Measurements from ENCODE around the gene PSPH. TPM values are rescaled to one million over a fixed set of nuclear protein-coding genes. Genes with fewer than 3 reads are reported as not detected.
"Not testable (repeated sequence)": the region's sequence is repeated elsewhere in the genome, so short reads cannot be mapped to it uniquely, and the experiment has no call there.

PSPH gene
- total RNA-seq, 1 experiment from 2014 or later, result 50.7 TPM

GRCh38 chr7:56080726-56081435 is 29.6 kb upstream of the PSPH start:
- H3K4me3 ChIP-seq (replicated peaks in 1 of 2; ENCODE audit: low read depth in 1 of 2, low read length in 2 of 2); H3K27me3 ChIP-seq (ENCODE audit: insufficient read depth, low read length); H3K27ac ChIP-seq (ENCODE audit: low read depth, low read length); DNase-seq (ENCODE audit: low read depth, low spot score); BruUV-seq (replicated peaks); H3K9me2 ChIP-seq (ENCODE audit: insufficient read depth); H3K9ac ChIP-seq (ENCODE audit: low read length); H3K4me2 ChIP-seq (ENCODE audit: low read length); POLR2A ChIA-PET; CTCF ChIA-PET; RAD21 ChIA-PET (ENCODE audit: low non-redundant PET in 1 of 2, low total read pairs in 2 of 2, uncharacterized antibody in 2 of 2, unreplicated experiment in 2 of 2); H3K4me1 ChIP-seq (ENCODE audit: control insufficient read depth in 1 of 2, insufficient read depth in 2 of 2, low read length in 2 of 2); H4K20me1 ChIP-seq (ENCODE audit: insufficient read depth); H3K9me3 ChIP-seq (ENCODE audit: control insufficient read depth in 1 of 2, insufficient read depth in 1 of 2, low read depth in 1 of 2, low read length in 2 of 2); ATAC-seq; H3K79me2 ChIP-seq (ENCODE audit: insufficient read depth, low read length); H2AFZ ChIP-seq (ENCODE audit: low read depth, low read length, poor library complexity, severe bottlenecking); intact Hi-C loops (cut with micrococcal nuclease): not testable (repeated sequence)
- peaks cover 7 to 21% of the 10 kb centered on the region in 2 experiments; a peak in 3 of 4 replicates for H3K36me3 ChIP-seq (ENCODE audit: control insufficient read depth in 1 of 2, insufficient read depth in 2 of 2, low read length in 2 of 2)

- Histone ChIP-seq H2AFZ (ENCODE audit: low read depth, low read length, poor library complexity, severe bottlenecking) (no peak overlapping the region), H3K9ac (ENCODE audit: low read length) (no peak overlapping the region), H3K4me3 (replicated peaks in 1 of 2; ENCODE audit: low read depth in 1 of 2, low read length in 2 of 2) (no peak overlapping the region), H4K20me1 (ENCODE audit: insufficient read depth) (no peaks in the 10 kb centered on the region), H3K9me3 (ENCODE audit: control insufficient read depth in 1 of 2, insufficient read depth in 1 of 2, low read depth in 1 of 2, low read length in 2 of 2) (no peaks in the 10 kb centered on the region), H3K27ac (ENCODE audit: low read depth, low read length) (no peak overlapping the region), H3K4me1 (ENCODE audit: control insufficient read depth in 1 of 2, insufficient read depth in 2 of 2, low read length in 2 of 2) (peaks cover 0 to 6% of the 10 kb centered on the region in 2 experiments; a peak in 1 of 4 replicates), H3K27me3 (ENCODE audit: insufficient read depth, low read length) (no peaks in the 10 kb centered on the region), H3K36me3 (ENCODE audit: control insufficient read depth in 1 of 2, insufficient read depth in 2 of 2, low read length in 2 of 2) (peaks cover 9 to 23% of the 10 kb centered on the region in 2 experiments; a peak in 3 of 4 replicates), H3K4me2 (ENCODE audit: low read length) (no peak overlapping the region), H3K9me2 (ENCODE audit: insufficient read depth) (no peaks in the 10 kb centered on the region), H3K79me2 (ENCODE audit: insufficient read depth, low read length) (no peaks in the 10 kb centered on the region)
- ChIA-PET RAD21 (ENCODE audit: low non-redundant PET in 1 of 2, low total read pairs in 2 of 2, uncharacterized antibody in 2 of 2, unreplicated experiment in 2 of 2) (no interaction called here), CTCF (no interaction called here), POLR2A (no interaction called here)
- ATAC-seq (no peak), DNase-seq (ENCODE audit: low read depth, low spot score) (no peak)
- intact Hi-C loops (cut with micrococcal nuclease), result no loop called here
- no TSS peak for BruUV-seq (replicated peaks)
- no peak for TF ChIP-seq SIN3A (IDR thresholded peaks at IDR 0.05; ENCODE audit: low read depth)
- TF ChIP-seq, protein P1, sequence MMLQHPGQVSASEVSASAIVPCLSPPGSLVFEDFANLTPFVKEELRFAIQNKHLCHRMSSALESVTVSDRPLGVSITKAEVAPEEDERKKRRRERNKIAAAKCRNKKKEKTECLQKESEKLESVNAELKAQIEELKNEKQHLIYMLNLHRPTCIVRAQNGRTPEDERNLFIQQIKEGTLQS (IDR thresholded peaks at IDR 0.05), result no peak
- no peak for TF ChIP-seq RAD21 (IDR thresholded peaks at IDR 0.05; ENCODE audit: low read depth)
- TF ChIP-seq FOSL1 (IDR thresholded peaks at IDR 0.05; ENCODE audit: low read depth), result no peak
- no peak for TF ChIP-seq EZH2 (IDR thresholded peaks at IDR 0.05)
- no peak for TF ChIP-seq ZNF274 (IDR thresholded peaks at IDR 0.05; ENCODE audit: low read depth, low read length)
- TF ChIP-seq POLR2A (IDR thresholded peaks at IDR 0.05; ENCODE audit: borderline replicate concordance, extremely low read depth, insufficient read depth, insufficient read length), result no peak
- TF ChIP-seq SP1 (IDR thresholded peaks at IDR 0.05; ENCODE audit: low read depth), result no peak
- TF ChIP-seq CBX3 (IDR thresholded peaks at IDR 0.05; ENCODE audit: low read depth), result no peak
- no peak for TF ChIP-seq EZH2phosphoT487 (IDR thresholded peaks at IDR 0.05; ENCODE audit: borderline replicate concordance)
- TF ChIP-seq, protein P2, sequence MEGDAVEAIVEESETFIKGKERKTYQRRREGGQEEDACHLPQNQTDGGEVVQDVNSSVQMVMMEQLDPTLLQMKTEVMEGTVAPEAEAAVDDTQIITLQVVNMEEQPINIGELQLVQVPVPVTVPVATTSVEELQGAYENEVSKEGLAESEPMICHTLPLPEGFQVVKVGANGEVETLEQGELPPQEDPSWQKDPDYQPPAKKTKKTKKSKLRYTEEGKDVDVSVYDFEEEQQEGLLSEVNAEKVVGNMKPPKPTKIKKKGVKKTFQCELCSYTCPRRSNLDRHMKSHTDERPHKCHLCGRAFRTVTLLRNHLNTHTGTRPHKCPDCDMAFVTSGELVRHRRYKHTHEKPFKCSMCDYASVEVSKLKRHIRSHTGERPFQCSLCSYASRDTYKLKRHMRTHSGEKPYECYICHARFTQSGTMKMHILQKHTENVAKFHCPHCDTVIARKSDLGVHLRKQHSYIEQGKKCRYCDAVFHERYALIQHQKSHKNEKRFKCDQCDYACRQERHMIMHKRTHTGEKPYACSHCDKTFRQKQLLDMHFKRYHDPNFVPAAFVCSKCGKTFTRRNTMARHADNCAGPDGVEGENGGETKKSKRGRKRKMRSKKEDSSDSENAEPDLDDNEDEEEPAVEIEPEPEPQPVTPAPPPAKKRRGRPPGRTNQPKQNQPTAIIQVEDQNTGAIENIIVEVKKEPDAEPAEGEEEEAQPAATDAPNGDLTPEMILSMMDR (IDR thresholded peaks at IDR 0.05 in 2 of 3, conservative IDR thresholded peaks at IDR 0.05 in 1 of 3; ENCODE audit: borderline replicate concordance in 1 of 3, insufficient read depth in 1 of 3, low read depth in 2 of 3, low read length in 2 of 3), result no peak
- TF ChIP-seq, protein P3, sequence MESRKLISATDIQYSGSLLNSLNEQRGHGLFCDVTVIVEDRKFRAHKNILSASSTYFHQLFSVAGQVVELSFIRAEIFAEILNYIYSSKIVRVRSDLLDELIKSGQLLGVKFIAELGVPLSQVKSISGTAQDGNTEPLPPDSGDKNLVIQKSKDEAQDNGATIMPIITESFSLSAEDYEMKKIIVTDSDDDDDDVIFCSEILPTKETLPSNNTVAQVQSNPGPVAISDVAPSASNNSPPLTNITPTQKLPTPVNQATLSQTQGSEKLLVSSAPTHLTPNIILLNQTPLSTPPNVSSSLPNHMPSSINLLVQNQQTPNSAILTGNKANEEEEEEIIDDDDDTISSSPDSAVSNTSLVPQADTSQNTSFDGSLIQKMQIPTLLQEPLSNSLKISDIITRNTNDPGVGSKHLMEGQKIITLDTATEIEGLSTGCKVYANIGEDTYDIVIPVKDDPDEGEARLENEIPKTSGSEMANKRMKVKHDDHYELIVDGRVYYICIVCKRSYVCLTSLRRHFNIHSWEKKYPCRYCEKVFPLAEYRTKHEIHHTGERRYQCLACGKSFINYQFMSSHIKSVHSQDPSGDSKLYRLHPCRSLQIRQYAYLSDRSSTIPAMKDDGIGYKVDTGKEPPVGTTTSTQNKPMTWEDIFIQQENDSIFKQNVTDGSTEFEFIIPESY (IDR thresholded peaks at IDR 0.05; ENCODE audit: extremely low read depth, insufficient replicate concordance, low read length), result no peak
- TF ChIP-seq YY1 (IDR thresholded peaks at IDR 0.05; ENCODE audit: extremely low read depth, insufficient replicate concordance, low read depth, low read length), result no peak
These were observed 28.4 kb upstream of the PSPH start for GRCh38 chr7:56079450-56080185.
